ENCODE results near the gene TEX35.

DNA sequence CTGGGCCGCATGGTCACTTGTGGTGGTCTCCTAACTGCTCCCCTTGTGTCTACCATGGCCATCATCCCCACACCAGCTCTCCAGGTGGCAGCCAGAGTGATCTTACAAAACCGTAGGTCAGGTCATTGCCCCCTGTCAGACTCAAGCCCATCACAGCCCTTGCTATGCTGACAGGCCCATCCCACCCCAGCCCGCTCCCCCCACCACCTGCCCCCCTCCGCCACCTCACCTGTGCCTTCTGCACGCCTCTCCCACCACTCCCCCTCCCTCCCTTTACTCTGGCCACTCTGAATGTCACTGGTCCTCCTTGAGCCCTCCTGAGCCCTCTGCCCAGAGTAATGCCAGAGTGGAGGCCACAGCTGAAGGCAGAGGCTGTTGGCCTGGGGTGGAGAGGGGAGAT, 28.5 kb downstream of the TEX35 start:
- TF ChIP-seq HDGF (IDR thresholded peaks at IDR 0.05; ENCODE audit: borderline replicate concordance) (no peak), NFRKB (IDR thresholded peaks at IDR 0.05) (no peak), FOXM1 (IDR thresholded peaks at IDR 0.05; ENCODE audit: borderline replicate concordance) (no peak), BHLHE40 (IDR thresholded peaks at IDR 0.05; ENCODE audit: borderline replicate concordance) (no peak), SP1 (IDR thresholded peaks at IDR 0.05) (no peak), ELF4 (IDR thresholded peaks at IDR 0.05) (no peak), SUZ12 (IDR thresholded peaks at IDR 0.05) (no peak), FOXK2 (IDR thresholded peaks at IDR 0.05) (no peak), ZNF384 (IDR thresholded peaks at IDR 0.05) (no peak), FOXA1 (IDR thresholded peaks at IDR 0.05) (no peak), LEF1 (IDR thresholded peaks at IDR 0.05; ENCODE audit: borderline replicate concordance) (no peak), TARDBP (IDR thresholded peaks at IDR 0.05) (no peak)
